Lung (tissue), 12 donors: ENCODE results near the gene IFIT1. TPM values are rescaled to one million over a fixed set of nuclear protein-coding genes. Genes with fewer than 3 reads are reported as not detected.
A peak's percentile ranks its signal among the peaks of the same experiment; 100 is the strongest.
"Not testable (repeated sequence)": the region's sequence is repeated elsewhere in the genome, so short reads cannot be mapped to it uniquely, and the experiment has no call there.

Experiments
- ATAC-seq: fragments of 200-7000 bp; cut with Tn5 transposase; one replicate; pipeline ENCODE4 v1.9.1; 2020; ENCODE audit warnings: moderate number of reproducible peaks; ENCODE audit not compliant: insufficient read depth, low FRiP score
- DNase-seq, 3 donors: peaks; one replicate each; pipeline ENCODE4 v3.0.0-alpha.2; 2013 to 2017
- H3K27ac ChIP-seq, 2 donors: one replicate each; pipeline ENCODE4 v1.5.1; 2013; ENCODE audit warnings: mild to moderate bottlenecking in 2 of 2, moderate library complexity in 2 of 2, control low read depth in 1 of 2, inconsistent platforms in 1 of 2, low read depth in 1 of 2, low read length in 1 of 2
- H3K27me3 ChIP-seq, 3 donors: one replicate each; pipeline ENCODE4 v1.5.1; 2013; ENCODE audit warnings: low read length in 2 of 3; ENCODE audit not compliant: control insufficient read depth in 3 of 3, insufficient read depth in 3 of 3
- H3K36me3 ChIP-seq, 4 donors: one replicate each; pipeline ENCODE4 v1.5.1; 2013; ENCODE audit warnings: low read length in 4 of 4, mild to moderate bottlenecking in 1 of 4, moderate library complexity in 1 of 4; ENCODE audit not compliant: control insufficient read depth in 4 of 4, insufficient read depth in 4 of 4
- H3K4me1 ChIP-seq, 5 donors: one replicate each; pipeline ENCODE4 v1.5.1; 2013; ENCODE audit warnings: low read length in 5 of 5, mild to moderate bottlenecking in 2 of 5, moderate library complexity in 1 of 5; ENCODE audit not compliant: control insufficient read depth in 5 of 5, insufficient read depth in 5 of 5
- H3K4me3 ChIP-seq: one replicate; pipeline ENCODE4 v1.5.1; 2013; ENCODE audit warnings: mild to moderate bottlenecking, control low read depth, moderate library complexity
- H3K9ac ChIP-seq, 2 donors: one replicate each; pipeline ENCODE4 v1.5.1; 2013; ENCODE audit warnings: low read length in 2 of 2, control low read depth in 1 of 2; ENCODE audit not compliant: insufficient read depth in 1 of 2
- H3K9me3 ChIP-seq, 4 donors: one replicate each; pipeline ENCODE4 v1.5.1; 2013; ENCODE audit warnings: low read length in 3 of 4, mild to moderate bottlenecking in 1 of 4, moderate library complexity in 1 of 4; ENCODE audit not compliant: control insufficient read depth in 4 of 4, insufficient read depth in 3 of 4
- CTCF ChIP-seq: IDR thresholded peaks from 2 replicates; pipeline ENCODE4 v1.5.1; 2012; ENCODE audit warnings: mild to moderate bottlenecking; ENCODE audit errors: control extremely low read depth, extremely low read depth
- WGBS, 2 donors: extraction: QIAGEN DNeasy Blood & Tissue Kit; methylation state at CpG; one replicate each; pipeline ENCODE4 v1.1.7; 2013; 5-methylcytosine and 5-hydroxymethylcytosine counted together
- polyA plus RNA-seq, 2 donors: library from polyadenylated mRNA; stranded (reverse); fragments of 200-250 nt; gene quantifications; one replicate each; pipeline ENCODE4 v1.2.1, GENCODE V29; 2013
- total RNA-seq, 2 donors: library from RNA; depleted of rRNA in 1 of 2; stranded (reverse); fragments of >200 nt in 1 of 2; gene quantifications; one replicate each; pipeline ENCODE4 v1.2.1, GENCODE V29; 2014 to 2021
- donor health status: control.
- donor health status: control.
- donor health status: Bipolar disorder and iron deficiency.
- donor health status: healthy.
- donor health status: DM: yes; HTN: yes; CAD: no.

The IFIT1 gene
- total and polyA plus RNA-seq, 4 donors, result 11.1 to 17.7 (median 15.0) TPM

GRCh38 chr10:89399956-89400355 lies 7.5 kb downstream of the IFIT1 start:
- Histone ChIP-seq H3K36me3 (peaks cover 10 to 12% (median 11%) of the 10 kb centered on the region in 4 donors), H3K4me1 (peaks cover 2 to 23% (median 13%) of the 10 kb centered on the region in 5 donors), H3K4me3 (no peak overlapping the region), H3K27ac (no peak overlapping the region), H3K27me3 (no peaks in the 10 kb centered on the region), H3K9ac (no peak overlapping the region), H3K9me3 (no peaks in the 10 kb centered on the region)
- DNase-seq (no peak), ATAC-seq (no peak)
- WGBS, 2 donors, result 86 to 89% methylated on average over 1 of the region's 1 CpG
- TF ChIP-seq CTCF, result no peak

GRCh38 chr10:89403043-89403442 lies 10.6 kb downstream of the IFIT1 start:
- Histone ChIP-seq H3K9me3 (no peaks in the 10 kb centered on the region), H3K27ac (no peak overlapping the region), H3K36me3 (peaks cover 10 to 12% (median 10%) of the 10 kb centered on the region in 4 donors), H3K27me3 (no peaks in the 10 kb centered on the region), H3K9ac (no peak overlapping the region), H3K4me1 (peaks cover 0 to 18% (median 5%) of the 10 kb centered on the region in 5 donors), H3K4me3 (no peak overlapping the region)
- TF ChIP-seq CTCF, result no peak
- 88 to 92% methylated on average over 2 of the region's 2 CpGs for WGBS, 2 donors
- DNase-seq, result no peak
- ATAC-seq, result no peak

- Histone ChIP-seq H3K27me3 (no peaks in the 10 kb centered on the region), H3K4me3 (no peak overlapping the region), H3K9ac (no peak overlapping the region), H3K27ac (no peak overlapping the region), H3K9me3 (no peaks in the 10 kb centered on the region), H3K36me3 (peaks cover 10 to 12% (median 10%) of the 10 kb centered on the region in 4 donors), H3K4me1 (peaks cover 0 to 13% (median 5%) of the 10 kb centered on the region in 5 donors)
- DNase-seq (peak; percentile 42 to 90 (median 78)), ATAC-seq (no peak)
- no peak for TF ChIP-seq CTCF
- WGBS, 2 donors, result 92 to 94% methylated on average over 11 of the region's 11 CpGs
Observed at GRCh38 chr10:89404104-89405047, 12.0 kb downstream of the IFIT1 start.

- not testable (repeated sequence) for H3K9me3 ChIP-seq, H3K4me3 ChIP-seq, DNase-seq, H3K27me3 ChIP-seq, ATAC-seq, H3K9ac ChIP-seq, H3K27ac ChIP-seq
- Histone ChIP-seq H3K4me1 (peaks cover 0 to 13% (median 5%) of the 10 kb centered on the region in 5 donors), H3K36me3 (peaks cover 10 to 13% (median 10%) of the 10 kb centered on the region in 4 donors)
- WGBS, 2 donors, result 94 to 97% methylated on average over 9 of the region's 9 CpGs
Observed at GRCh38 chr10:89406178-89406577, 13.8 kb downstream of the IFIT1 start.

GRCh38 chr10:89407792-89408191 lies 15.4 kb downstream of the IFIT1 start:
- H3K27ac ChIP-seq, H3K36me3 ChIP-seq, H3K9ac ChIP-seq, H3K9me3 ChIP-seq, H3K27me3 ChIP-seq, ATAC-seq, DNase-seq, H3K4me3 ChIP-seq: not testable (repeated sequence)
- 97 to 99% methylated on average over 3 of the region's 3 CpGs for whole genome bisulfite sequencing, 2 donors
- H3K4me1 ChIP-seq, result peaks cover 0 to 13% (median 5%) of the 10 kb centered on the region in 5 donors

- H3K9me3 ChIP-seq, H3K9ac ChIP-seq, H3K27me3 ChIP-seq, H3K4me1 ChIP-seq, DNase-seq, H3K4me3 ChIP-seq, H3K36me3 ChIP-seq, H3K27ac ChIP-seq, ATAC-seq: not testable (repeated sequence)
- WGBS, 2 donors, result 96 to 98% methylated on average over 5 of the region's 5 CpGs
Observed at GRCh38 chr10:89409282-89409681, 16.9 kb downstream of the IFIT1 start.
